Body of pancreas (tissue), 4 donors: Measurements from ENCODE around the gene VGLL4.

ENCODE experiments used
- CTCF ChIP-seq, 7 experiments: fragments of 450-650 bp in 4 of 7; fragments of 200-600 bp in 3 of 7; sonication (generic) in 3 of 7; IDR thresholded peaks; one replicate each; pipeline ENCODE4 v1.5.1; 2016 to 2019; ENCODE audit warnings: antibody characterized with exemption in 7 of 7
- POLR2A ChIP-seq, 3 donors: fragments of 450-650 bp; IDR thresholded peaks; one replicate each; pipeline ENCODE4 v1.6.1; 2016; ENCODE audit warnings: antibody characterized with exemption in 3 of 3, mild to moderate bottlenecking in 2 of 3

DNA sequence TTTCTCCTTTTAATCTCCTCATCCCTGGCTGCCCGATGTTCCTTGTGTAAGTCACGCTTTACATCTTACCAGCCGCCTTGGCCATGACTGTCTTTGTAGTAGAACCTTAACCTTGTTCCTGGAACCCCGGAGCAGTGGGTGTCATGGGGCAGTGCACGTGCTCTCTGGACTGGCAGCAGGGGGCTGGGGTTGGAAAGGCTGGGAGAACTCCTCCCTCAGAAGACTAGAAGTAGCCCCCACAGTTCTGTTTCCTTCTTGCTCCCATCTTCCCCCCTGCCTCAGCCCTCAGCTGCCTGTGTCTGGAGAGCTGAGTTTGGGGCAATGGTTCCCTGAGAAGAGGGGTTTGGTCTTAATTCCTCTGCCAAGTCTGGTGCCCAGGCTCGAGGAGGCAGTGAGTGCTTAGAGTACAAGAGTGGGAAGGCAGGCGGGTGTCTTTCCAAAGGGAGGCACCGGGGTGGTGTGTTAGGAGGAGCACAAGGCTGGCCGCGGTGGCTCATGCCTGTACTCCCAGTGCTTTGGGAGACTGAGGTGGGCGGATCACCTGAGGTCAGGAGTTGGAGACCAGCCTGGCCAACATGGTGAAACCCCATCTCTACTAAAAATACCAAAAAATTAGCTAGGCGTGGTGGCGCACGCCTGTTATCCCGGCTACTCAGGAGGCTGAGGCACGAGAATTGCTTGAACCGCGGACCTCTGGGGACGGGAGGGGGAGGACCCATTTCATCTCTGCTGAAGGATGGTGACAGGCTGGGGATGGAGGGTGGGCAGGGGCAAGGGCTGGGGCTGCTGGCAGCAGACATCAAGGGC, 100.4 kb downstream of the VGLL4 start:
- no peak for TF ChIP-seq POLR2A (IDR thresholded peaks at IDR 0.05)
- no peak for TF ChIP-seq CTCF (IDR thresholded peaks at IDR 0.05)
